NCI-H345 treated with DMSO at 0.1 percent for 48 hours (cell line): ENCODE results near the gene GPNMB.

Experiments used
- DNase-seq: peaks from one replicate; lab custom pipeline; 2025; ENCODE audit not compliant: unreplicated experiment; lab: John Stamatoyannopoulos, UW

Gene GPNMB

GRCh38 chr7:23268746-23269145 lies 22.2 kb downstream of the GPNMB start:
- no peak for DNase-seq

GRCh38 chr7:23272275-23272674 lies 25.7 kb downstream of the GPNMB start:
- no peak for DNase-seq

- peak; percentile 86 for DNase-seq
Observed at GRCh38 chr7:23273141-23273599, 26.6 kb downstream of the GPNMB start.

GRCh38 chr7:23275912-23276311 lies 29.3 kb downstream of the GPNMB start:
- no peak for DNase-seq

- DNase-seq = no peak
Observed at GRCh38 chr7:23276376-23276775, 29.8 kb downstream of the GPNMB start.

GRCh38 chr7:23276947-23277346 lies 30.4 kb downstream of the GPNMB start:
- no peak for DNase-seq

- DNase-seq = peak; percentile 26
Observed at GRCh38 chr7:23277359-23277989, 30.9 kb downstream of the GPNMB start.

- no peak for DNase-seq
Observed at GRCh38 chr7:23279819-23280525, 33.4 kb downstream of the GPNMB start.

GRCh38 chr7:23283086-23283485 lies 36.5 kb downstream of the GPNMB start:
- no peak for DNase-seq

- no peak for DNase-seq
Observed at GRCh38 chr7:23284871-23285270, 38.3 kb downstream of the GPNMB start.

GRCh38 chr7:23285657-23286646 lies 39.4 kb downstream of the GPNMB start:
- DNase-seq = no peak

GRCh38 chr7:23287612-23288011 lies 41.0 kb downstream of the GPNMB start:
- DNase-seq = no peak

GRCh38 chr7:23290993-23291392 lies 44.4 kb downstream of the GPNMB start:
- DNase-seq = no peak

- DNase-seq = no peak
Observed at GRCh38 chr7:23291957-23292560, 45.5 kb downstream of the GPNMB start.

- DNase-seq = no peak
Observed at GRCh38 chr7:23292623-23293022, 46.0 kb downstream of the GPNMB start.

- no peak for DNase-seq
Observed at GRCh38 chr7:23293500-23294073, 47.0 kb downstream of the GPNMB start.

GRCh38 chr7:23294549-23295400 lies 48.2 kb downstream of the GPNMB start:
- DNase-seq = no peak

GRCh38 chr7:23295401-23295697 lies 48.8 kb downstream of the GPNMB start:
- DNase-seq = no peak

- DNase-seq = no peak
Observed at GRCh38 chr7:23298141-23298881, 51.7 kb downstream of the GPNMB start.
